ENCODE measurements around the gene CHADL.

CHADL gene

DNA sequence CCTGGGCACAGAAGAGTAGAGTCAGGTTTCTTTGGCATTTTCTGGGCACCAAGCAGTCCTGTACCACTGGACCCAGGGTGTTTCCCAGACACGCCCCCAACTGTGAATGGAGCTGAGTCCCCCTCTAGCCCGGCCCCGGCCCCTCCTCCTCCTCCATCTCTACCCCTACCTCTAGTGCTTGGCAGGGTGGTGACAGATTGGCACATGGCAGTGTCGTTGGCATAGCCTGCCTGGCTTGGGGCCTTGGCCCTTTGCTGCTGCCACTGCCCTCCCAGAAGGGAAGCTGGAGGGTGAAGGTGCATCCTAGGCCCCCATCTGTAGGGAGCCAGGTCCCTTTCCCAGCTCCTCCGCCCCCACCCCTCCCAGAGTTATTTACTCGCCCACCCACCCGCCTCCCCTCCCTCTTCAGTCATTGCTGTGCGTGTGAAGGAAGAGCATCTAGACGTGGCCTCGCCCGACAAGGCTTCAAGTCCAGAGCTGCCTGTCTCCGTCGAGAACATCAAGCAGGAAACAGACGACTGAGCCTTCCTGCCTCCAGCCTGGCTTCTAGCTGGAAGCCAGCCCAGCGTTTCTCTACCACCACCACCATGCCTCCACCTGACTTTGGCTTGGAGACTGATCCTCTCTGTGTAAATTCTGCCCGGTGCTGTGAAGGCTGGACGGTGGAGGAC is 10.9 kb downstream of the CHADL start:
- Histone ChIP-seq H3K4me3 (no peak overlapping the region), H3K9me3 (ENCODE audit: low read depth, low read length) (no peaks in the 10 kb centered on the region), H3K27ac (no peak overlapping the region), H3K9ac (ENCODE audit: insufficient read length) (no peak overlapping the region), H3K36me3 (ENCODE audit: insufficient read depth, low read length) (peaks cover 5% of the 10 kb centered on the region; the same call in 1 of the 2 replicates)
- TF ChIP-seq POLR2AphosphoS5 (IDR thresholded peaks at IDR 0.05; ENCODE audit: borderline replicate concordance, low read depth, low read length): no peak
- no peak for TF ChIP-seq EZH2 (IDR thresholded peaks at IDR 0.05)
- no peak for TF ChIP-seq FOXP2 (optimal IDR thresholded peaks at IDR 0.05; ENCODE audit: control extremely low read depth, extremely low read length, insufficient read depth)
- DNase-seq (ENCODE audit: low read depth, low spot score): no peak

DNA sequence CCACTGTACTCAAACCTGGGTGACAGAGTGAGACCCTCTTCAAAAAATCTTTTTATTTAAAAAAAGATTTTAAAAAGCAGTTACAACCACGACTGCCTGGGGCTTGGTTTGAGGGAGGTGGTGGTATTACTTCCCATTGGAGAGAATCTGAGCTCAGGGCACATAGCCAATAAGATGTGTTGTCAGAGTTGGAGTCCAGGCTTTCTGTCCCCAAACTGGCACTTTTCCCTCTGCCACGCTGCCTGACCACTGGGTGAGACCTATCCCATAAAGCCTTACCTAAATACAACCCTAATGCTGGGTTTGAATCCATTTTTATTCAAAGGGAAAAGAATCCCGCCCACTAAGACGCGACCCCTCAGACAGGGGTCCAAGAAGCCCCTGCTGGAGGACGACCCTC is 11.5 kb downstream of the CHADL start:
- no peak overlapping the region for H3K4me3 ChIP-seq
- no peak for TF ChIP-seq EZH2 (IDR thresholded peaks at IDR 0.05)
- TF ChIP-seq FOXP2 (optimal IDR thresholded peaks at IDR 0.05; ENCODE audit: control extremely low read depth, extremely low read length, insufficient read depth): no peak
- TF ChIP-seq POLR2AphosphoS5 (IDR thresholded peaks at IDR 0.05; ENCODE audit: borderline replicate concordance, low read depth, low read length): no peak
- peaks cover 5% of the 10 kb centered on the region; the same call in 1 of the 2 replicates for H3K36me3 ChIP-seq (ENCODE audit: insufficient read depth, low read length)
- H3K9me3 ChIP-seq (ENCODE audit: low read depth, low read length): no peaks in the 10 kb centered on the region
- no peak overlapping the region for H3K27ac ChIP-seq
- no peak for DNase-seq (ENCODE audit: low read depth, low spot score)
- H3K9ac ChIP-seq (ENCODE audit: insufficient read length): no peak overlapping the region

DNA sequence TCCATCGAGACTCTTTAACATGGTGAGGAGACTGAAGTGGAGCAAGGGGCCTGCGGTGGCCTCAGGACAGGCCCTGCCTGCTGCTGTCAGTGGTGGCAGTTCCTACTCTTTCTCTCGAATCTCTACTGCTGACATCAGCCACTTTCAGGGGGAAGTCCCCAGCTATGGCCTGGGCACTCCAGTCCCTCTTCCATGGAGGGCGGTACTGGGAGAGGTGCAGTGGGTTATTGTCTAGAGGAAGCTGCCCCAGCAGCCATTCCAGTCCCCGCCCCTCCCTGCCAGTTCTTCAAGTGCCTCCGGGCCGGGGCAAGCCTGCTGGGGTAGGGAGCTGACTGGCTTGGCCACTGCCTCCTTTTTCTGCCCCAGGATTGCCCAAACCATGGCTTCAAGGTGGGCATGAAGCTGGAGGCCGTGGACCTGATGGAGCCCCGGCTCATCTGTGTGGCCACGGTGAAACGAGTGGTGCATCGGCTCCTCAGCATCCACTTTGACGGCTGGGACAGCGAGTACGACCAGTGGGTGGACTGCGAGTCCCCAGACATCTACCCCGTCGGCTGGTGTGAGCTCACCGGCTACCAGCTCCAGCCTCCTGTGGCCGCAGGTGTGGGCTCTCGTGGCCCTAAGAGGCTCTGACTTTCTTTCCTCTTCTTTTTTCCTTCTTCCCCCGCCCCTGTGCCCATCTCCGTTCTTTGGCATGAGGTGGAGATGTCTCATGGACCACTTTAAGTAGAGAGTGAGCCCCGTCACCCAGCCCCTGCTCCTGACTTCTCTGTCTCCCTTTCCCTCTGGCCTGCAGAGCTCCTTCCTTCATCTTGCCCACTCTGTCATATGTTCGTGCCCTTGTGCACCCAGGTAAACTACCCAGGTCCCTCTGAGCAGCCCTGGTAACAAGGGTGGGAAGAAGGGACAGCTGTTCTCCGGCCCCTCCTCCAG is 13.7 kb downstream of the CHADL start:
- TF ChIP-seq POLR2AphosphoS5 (IDR thresholded peaks at IDR 0.05; ENCODE audit: borderline replicate concordance, low read depth, low read length): no peak
- no peak for TF ChIP-seq FOXP2 (optimal IDR thresholded peaks at IDR 0.05; ENCODE audit: control extremely low read depth, extremely low read length, insufficient read depth)
- TF ChIP-seq EZH2 (IDR thresholded peaks at IDR 0.05): no peak
- no peak for DNase-seq (ENCODE audit: low read depth, low spot score)
- Histone ChIP-seq H3K9me3 (ENCODE audit: low read depth, low read length) (no peaks in the 10 kb centered on the region), H3K9ac (ENCODE audit: insufficient read length) (no peak overlapping the region), H3K27ac (no peak overlapping the region), H3K36me3 (ENCODE audit: insufficient read depth, low read length) (peaks cover 10% of the 10 kb centered on the region; the same call in 1 of the 2 replicates), H3K4me3 (no peak overlapping the region)

DNA sequence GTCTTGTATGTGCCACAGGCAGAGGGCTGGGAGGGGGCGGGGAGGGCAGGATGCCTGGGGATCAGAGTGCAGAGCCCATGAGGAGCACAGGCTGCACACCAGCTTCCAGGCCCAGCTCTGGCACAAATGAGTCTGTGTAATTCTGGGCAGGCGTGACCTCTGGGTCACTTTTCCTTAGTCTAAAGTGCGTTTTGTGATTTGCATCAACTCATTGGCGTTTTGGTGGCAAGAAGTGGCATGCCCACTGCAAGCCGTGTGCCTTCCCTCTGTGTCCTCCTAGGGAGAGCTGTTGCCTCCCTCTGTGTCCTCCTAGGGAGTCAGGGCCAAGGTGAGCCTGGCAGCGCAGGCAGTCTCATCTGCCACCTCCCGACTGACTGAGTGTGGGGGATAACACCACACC is 17.2 kb downstream of the CHADL start:
- Histone ChIP-seq H3K27ac (no peak overlapping the region), H3K36me3 (ENCODE audit: insufficient read depth, low read length) (peaks cover 18% of the 10 kb centered on the region; the same call in 1 of the 2 replicates), H3K9me3 (ENCODE audit: low read depth, low read length) (no peaks in the 10 kb centered on the region), H3K4me3 (no peak overlapping the region), H3K9ac (ENCODE audit: insufficient read length) (no peak overlapping the region)
- TF ChIP-seq EZH2 (IDR thresholded peaks at IDR 0.05) (no peak), POLR2AphosphoS5 (IDR thresholded peaks at IDR 0.05; ENCODE audit: borderline replicate concordance, low read depth, low read length) (no peak), FOXP2 (optimal IDR thresholded peaks at IDR 0.05; ENCODE audit: control extremely low read depth, extremely low read length, insufficient read depth) (no peak)
- DNase-seq (ENCODE audit: low read depth, low spot score): no peak

DNA sequence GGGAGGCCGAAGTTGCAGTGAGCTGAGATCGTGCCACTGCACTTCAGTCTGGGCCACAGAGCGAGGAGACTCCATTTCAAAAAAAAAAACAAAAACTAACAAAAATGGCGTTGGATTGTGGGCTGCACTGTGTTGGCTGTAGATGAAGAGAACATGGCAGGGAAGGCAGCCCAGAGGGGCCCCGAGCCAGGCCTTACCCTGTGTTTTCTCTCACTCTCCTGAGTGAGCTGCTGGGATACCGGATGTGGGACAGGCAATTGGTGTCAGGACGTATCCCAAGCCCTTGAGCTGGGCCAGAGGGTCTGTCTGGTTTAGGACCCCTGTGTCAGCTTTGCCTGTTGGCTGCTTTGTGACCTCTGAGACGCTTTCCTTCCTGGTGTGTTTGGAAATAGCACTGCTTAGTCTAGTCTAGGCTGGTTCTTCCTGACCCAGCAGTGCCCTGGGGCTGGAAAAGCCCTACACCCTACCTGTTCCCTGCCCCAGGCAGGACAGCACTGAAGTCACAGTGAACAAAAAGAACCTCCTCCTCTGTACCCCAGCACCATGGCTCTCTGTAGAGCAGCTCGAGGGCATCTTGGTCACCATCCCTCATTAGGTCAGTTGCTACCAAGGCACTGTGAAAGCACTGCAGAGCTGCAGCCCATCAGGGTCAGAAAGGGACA is 17.8 kb downstream of the CHADL start:
- no peak overlapping the region for H3K27ac ChIP-seq
- peaks cover 18% of the 10 kb centered on the region; the same call in 1 of the 2 replicates for H3K36me3 ChIP-seq (ENCODE audit: insufficient read depth, low read length)
- no peak overlapping the region for H3K9ac ChIP-seq (ENCODE audit: insufficient read length)
- TF ChIP-seq POLR2AphosphoS5 (IDR thresholded peaks at IDR 0.05; ENCODE audit: borderline replicate concordance, low read depth, low read length) (no peak), EZH2 (IDR thresholded peaks at IDR 0.05) (no peak), FOXP2 (optimal IDR thresholded peaks at IDR 0.05; ENCODE audit: control extremely low read depth, extremely low read length, insufficient read depth) (no peak)
- DNase-seq (ENCODE audit: low read depth, low spot score): no peak
- no peak overlapping the region for H3K4me3 ChIP-seq
- no peaks in the 10 kb centered on the region for H3K9me3 ChIP-seq (ENCODE audit: low read depth, low read length)

DNA sequence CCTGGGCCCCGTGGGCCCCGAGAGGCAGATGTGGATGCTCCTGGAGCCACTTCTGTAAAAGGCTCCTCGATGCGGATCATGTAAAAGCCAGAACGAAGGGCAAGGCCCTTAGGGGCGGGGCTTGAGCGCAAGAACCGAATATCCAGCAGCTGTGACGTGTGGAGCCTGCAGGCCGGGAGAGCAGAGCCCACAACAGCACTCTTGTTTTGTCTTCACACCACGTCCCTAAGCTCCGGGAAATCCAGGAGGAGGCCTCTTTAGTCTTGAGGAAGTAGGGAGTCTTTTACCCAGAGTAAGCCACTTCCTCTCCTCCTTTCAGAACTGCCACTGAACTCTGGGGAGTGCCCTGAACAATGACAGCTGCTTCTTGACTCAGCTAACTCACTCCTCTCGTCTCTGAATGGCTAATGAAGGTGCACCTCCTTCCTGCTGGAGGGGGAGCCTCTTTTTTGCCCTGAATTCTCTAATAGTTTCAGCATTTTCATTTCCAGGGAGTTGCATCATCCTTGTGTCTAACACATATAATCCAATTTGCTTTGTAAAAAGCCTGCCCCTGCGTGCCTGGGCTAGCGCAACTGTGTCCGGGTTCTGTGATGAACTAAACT is 23.1 kb downstream of the CHADL start:
- DNase-seq (ENCODE audit: low read depth, low spot score): peak; percentile 78
- TF ChIP-seq POLR2AphosphoS5 (IDR thresholded peaks at IDR 0.05; ENCODE audit: borderline replicate concordance, low read depth, low read length): peak; percentile 49
- no peak for TF ChIP-seq FOXP2 (optimal IDR thresholded peaks at IDR 0.05; ENCODE audit: control extremely low read depth, extremely low read length, insufficient read depth)
- Histone ChIP-seq H3K36me3 (ENCODE audit: insufficient read depth, low read length) (peaks cover 42% of the 10 kb centered on the region), H3K9me3 (ENCODE audit: low read depth, low read length) (no peaks in the 10 kb centered on the region), H3K4me3 (peak overlapping the region; percentile 63), H3K9ac (ENCODE audit: insufficient read length) (peak overlapping the region; percentile 69), H3K27ac (peak overlapping the region; percentile 95)

DNA sequence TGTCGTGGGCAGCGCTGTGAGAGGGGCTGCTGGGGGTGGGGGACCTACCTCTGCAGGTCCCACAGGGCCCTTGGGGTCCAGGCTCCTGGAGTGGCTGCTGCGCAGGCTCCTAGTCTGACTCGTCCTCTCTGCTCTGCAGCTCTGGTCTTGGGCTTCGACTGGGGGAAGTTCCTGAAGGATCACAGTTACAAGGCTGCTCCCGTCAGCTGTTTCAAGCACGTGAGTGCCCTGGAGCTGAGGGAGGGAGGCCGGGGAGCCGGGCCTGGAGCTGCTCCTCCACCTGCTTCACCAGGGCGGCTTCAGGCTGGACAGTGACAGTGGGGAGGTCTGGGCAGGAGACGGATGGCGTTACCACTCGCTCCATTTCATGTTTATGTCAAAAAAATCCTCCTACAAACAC is 23.7 kb downstream of the CHADL start:
- H3K9ac ChIP-seq (ENCODE audit: insufficient read length): peak overlapping the region; percentile 69
- H3K4me3 ChIP-seq: peak overlapping the region; percentile 63
- peaks cover 42% of the 10 kb centered on the region for H3K36me3 ChIP-seq (ENCODE audit: insufficient read depth, low read length)
- TF ChIP-seq POLR2AphosphoS5 (IDR thresholded peaks at IDR 0.05; ENCODE audit: borderline replicate concordance, low read depth, low read length) (no peak), FOXP2 (optimal IDR thresholded peaks at IDR 0.05; ENCODE audit: control extremely low read depth, extremely low read length, insufficient read depth) (no peak), EZH2 (IDR thresholded peaks at IDR 0.05) (no peak)
- no peaks in the 10 kb centered on the region for H3K9me3 ChIP-seq (ENCODE audit: low read depth, low read length)
- no peak for DNase-seq (ENCODE audit: low read depth, low spot score)
- H3K27ac ChIP-seq: peak overlapping the region; percentile 95

Measured in SK-N-MC (cell line).